C4-2B (cell line): ENCODE results near the gene RTTN.

Experiments used
- CTCF ChIP-seq: fragments of 450-650 bp; conservative IDR thresholded peaks from 2 replicates; pipeline ENCODE4 v1.5.1; 2017; ENCODE audit warnings: mild to moderate bottlenecking
- ZFX ChIP-seq: fragments of 450-650 bp; IDR thresholded peaks from 2 replicates; pipeline ENCODE4 v1.6.1; 2017

GRCh38 chr18:70128271-70128670, 77.2 kb downstream of the RTTN start:
- no peak for TF ChIP-seq CTCF
- no peak for TF ChIP-seq ZFX
